Mesendoderm (in vitro differentiated cells): ENCODE measurements around the gene KCNB1.
"Not testable (repeated sequence)": the region's sequence is repeated elsewhere in the genome, so short reads cannot be mapped to it uniquely, and the experiment has no call there.

ENCODE experiments used
- DNase-seq: peaks from one replicate; pipeline ENCODE4 v3.0.0; 2013
- H2AK5ac ChIP-seq: 2 replicates; pipeline ENCODE4 v1.6.1; 2013; ENCODE audit warnings: low read length, inconsistent platforms
- H2BK120ac ChIP-seq: 2 replicates; pipeline ENCODE4 v1.6.1; 2013; ENCODE audit warnings: low read depth, mild to moderate bottlenecking, low read length, moderate library complexity, mixed read lengths
- H2BK15ac ChIP-seq: replicated peaks from 2 replicates; pipeline ENCODE4 v1.6.1; 2013; ENCODE audit warnings: low read depth, mild to moderate bottlenecking, moderate library complexity
- H2BK5ac ChIP-seq: 2 replicates; pipeline ENCODE4 v1.6.1; 2013; ENCODE audit warnings: low read length, inconsistent platforms
- H3K18ac ChIP-seq: 2 replicates; pipeline ENCODE4 v1.6.1; 2013; ENCODE audit warnings: mild to moderate bottlenecking, low read length, mixed read lengths
- H3K23ac ChIP-seq: one replicate; pipeline ENCODE4 v1.6.1; 2013; ENCODE audit warnings: low read length
- H3K27ac ChIP-seq: 2 replicates; pipeline ENCODE4 v1.5.1; 2013; ENCODE audit warnings: low read depth, mild to moderate bottlenecking, inconsistent platforms, low read length, moderate library complexity
- H3K27me3 ChIP-seq: 2 replicates; pipeline ENCODE4 v1.6.1; 2013; ENCODE audit warnings: low read length, control low read depth, mild to moderate bottlenecking, inconsistent platforms; ENCODE audit not compliant: insufficient read depth, poor library complexity
- H3K36me3 ChIP-seq: 2 replicates; pipeline ENCODE4 v1.6.1; 2013; ENCODE audit warnings: low read length, inconsistent platforms; ENCODE audit not compliant: control insufficient read depth, insufficient read depth
- H3K4ac ChIP-seq: one replicate; pipeline ENCODE4 v1.6.1; 2013; ENCODE audit warnings: low read depth, mild to moderate bottlenecking, low read length, moderate library complexity
- H3K4me1 ChIP-seq: 2 replicates; pipeline ENCODE4 v1.6.1; 2013; ENCODE audit warnings: low read depth, low read length, inconsistent platforms; ENCODE audit not compliant: control insufficient read depth
- H3K4me2 ChIP-seq: 2 replicates; pipeline ENCODE4 v1.6.1; 2013; ENCODE audit warnings: low read length
- H3K4me3 ChIP-seq: 2 replicates; pipeline ENCODE4 v1.5.1; 2013; ENCODE audit warnings: mild to moderate bottlenecking, low read length
- H3K56ac ChIP-seq: one replicate; pipeline ENCODE4 v1.6.1; 2013; ENCODE audit warnings: low read length
- H3K79me1 ChIP-seq: 2 replicates; pipeline ENCODE4 v1.6.1; 2013; ENCODE audit warnings: low read length, inconsistent platforms
- H3K79me2 ChIP-seq: 2 replicates; pipeline ENCODE4 v1.6.1; 2013; ENCODE audit warnings: mild to moderate bottlenecking, low read length; ENCODE audit not compliant: control insufficient read depth, insufficient read depth
- H3K9ac ChIP-seq: 2 replicates; pipeline ENCODE4 v1.6.1; 2013; ENCODE audit warnings: low read length, inconsistent platforms
- H4K5ac ChIP-seq: one replicate; pipeline ENCODE4 v1.6.1; 2013; ENCODE audit warnings: low read length
- H4K8ac ChIP-seq: one replicate; pipeline ENCODE4 v1.6.1; 2013; ENCODE audit warnings: low read depth, mild to moderate bottlenecking, control low read depth, low read length, moderate library complexity
- WGBS: extraction: QIAGEN DNeasy Blood & Tissue Kit; methylation state at CpG from one replicate; pipeline ENCODE4 v1.1.7; 2013; ENCODE audit warnings: low lambda C conversion rate, missing lambda C conversion rate; ENCODE audit not compliant: insufficient coverage; ENCODE audit errors: extremely low coverage; 5-methylcytosine and 5-hydroxymethylcytosine counted together

KCNB1 gene

DNA sequence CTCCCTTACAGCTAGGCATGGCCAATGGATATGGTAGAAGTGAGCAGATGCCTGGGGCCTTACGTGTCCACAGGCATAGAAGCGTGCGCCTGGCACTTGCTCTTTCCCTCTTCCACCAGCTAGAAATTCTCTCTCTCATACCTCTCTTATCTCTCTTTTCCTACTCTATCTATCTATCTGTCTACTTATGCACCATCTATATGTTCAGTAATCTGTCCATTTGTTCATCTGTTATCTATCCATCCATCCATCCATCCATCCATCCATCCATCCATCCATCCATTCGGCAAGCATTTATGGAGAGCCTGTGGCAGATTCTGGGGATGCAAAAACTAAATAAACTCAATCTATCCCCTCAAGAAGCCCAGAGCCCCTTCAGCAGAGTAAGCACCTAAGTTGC lies 70.2 kb downstream of the KCNB1 start:
- H4K5ac ChIP-seq: no peak overlapping the region
- no peak overlapping the region for H4K8ac ChIP-seq
- no peak overlapping the region for H3K4me3 ChIP-seq
- H3K4ac ChIP-seq: no peak overlapping the region
- H2AK5ac ChIP-seq: no peak overlapping the region
- no peaks in the 10 kb centered on the region for H3K27me3 ChIP-seq
- H2BK5ac ChIP-seq: no peak overlapping the region
- no peak overlapping the region for H3K56ac ChIP-seq
- H3K79me2 ChIP-seq: no peaks in the 10 kb centered on the region
- H3K23ac ChIP-seq: no peak overlapping the region
- H2BK120ac ChIP-seq: no peak overlapping the region
- no peaks in the 10 kb centered on the region for H3K79me1 ChIP-seq
- no peaks in the 10 kb centered on the region for H3K4me1 ChIP-seq
- no peak overlapping the region for H3K27ac ChIP-seq
- no peak overlapping the region for H3K18ac ChIP-seq
- WGBS: no CpG with 5 or more reads among the region's 4 CpGs
- no peak overlapping the region for H2BK15ac ChIP-seq
- H3K4me2 ChIP-seq: no peak overlapping the region
- DNase-seq: no peak
- H3K36me3 ChIP-seq: no peaks in the 10 kb centered on the region
- H3K9ac ChIP-seq: no peak overlapping the region

DNA sequence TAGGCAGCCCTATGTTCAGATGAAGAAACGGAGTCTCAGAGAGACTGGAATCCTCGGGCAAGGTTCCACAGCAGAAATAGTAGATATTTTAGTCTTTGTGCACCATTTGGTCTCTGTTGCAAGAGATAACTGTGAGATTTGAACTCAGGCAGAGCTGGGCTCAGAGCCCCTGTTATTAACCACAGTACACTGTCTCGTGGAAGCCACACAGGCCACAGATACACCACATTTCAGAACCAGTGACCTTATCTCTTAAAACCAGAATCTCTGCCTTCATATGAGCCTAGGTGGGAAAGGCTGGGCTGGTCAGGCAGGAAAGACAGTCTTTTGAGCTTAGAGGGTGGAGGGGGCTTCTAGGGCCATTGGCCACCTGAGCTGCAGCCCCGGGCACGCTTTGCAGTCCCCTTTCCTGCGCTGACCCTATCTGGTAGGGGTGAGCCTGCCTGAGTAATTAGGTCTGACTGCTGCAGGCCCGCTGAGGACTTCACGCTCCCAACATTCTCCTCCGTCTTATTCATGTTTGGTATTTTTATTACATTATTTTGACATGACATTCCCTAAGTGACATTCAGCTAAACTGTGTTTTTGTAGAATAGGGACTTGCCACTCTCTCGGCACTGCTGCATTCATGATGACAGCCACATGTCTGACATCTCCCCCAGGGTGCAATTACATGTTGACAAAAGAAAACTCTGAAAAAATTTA lies 71.1 kb downstream of the KCNB1 start:
- Histone ChIP-seq H3K27me3 (no peaks in the 10 kb centered on the region), H2BK120ac (no peak overlapping the region), H2AK5ac (no peak overlapping the region), H3K4me1 (no peaks in the 10 kb centered on the region), H3K79me1 (no peaks in the 10 kb centered on the region), H3K4me2 (no peak overlapping the region), H3K27ac (no peak overlapping the region), H3K9ac (no peak overlapping the region), H2BK5ac (no peak overlapping the region), H3K18ac (no peak overlapping the region), H3K23ac (no peak overlapping the region), H3K79me2 (no peaks in the 10 kb centered on the region), H2BK15ac (no peak overlapping the region), H3K36me3 (no peaks in the 10 kb centered on the region), H4K5ac (no peak overlapping the region), H3K4me3 (no peak overlapping the region), H4K8ac (no peak overlapping the region), H3K56ac (no peak overlapping the region), H3K4ac (no peak overlapping the region)
- WGBS: no CpG with 5 or more reads among the region's 10 CpGs
- no peak for DNase-seq

DNA sequence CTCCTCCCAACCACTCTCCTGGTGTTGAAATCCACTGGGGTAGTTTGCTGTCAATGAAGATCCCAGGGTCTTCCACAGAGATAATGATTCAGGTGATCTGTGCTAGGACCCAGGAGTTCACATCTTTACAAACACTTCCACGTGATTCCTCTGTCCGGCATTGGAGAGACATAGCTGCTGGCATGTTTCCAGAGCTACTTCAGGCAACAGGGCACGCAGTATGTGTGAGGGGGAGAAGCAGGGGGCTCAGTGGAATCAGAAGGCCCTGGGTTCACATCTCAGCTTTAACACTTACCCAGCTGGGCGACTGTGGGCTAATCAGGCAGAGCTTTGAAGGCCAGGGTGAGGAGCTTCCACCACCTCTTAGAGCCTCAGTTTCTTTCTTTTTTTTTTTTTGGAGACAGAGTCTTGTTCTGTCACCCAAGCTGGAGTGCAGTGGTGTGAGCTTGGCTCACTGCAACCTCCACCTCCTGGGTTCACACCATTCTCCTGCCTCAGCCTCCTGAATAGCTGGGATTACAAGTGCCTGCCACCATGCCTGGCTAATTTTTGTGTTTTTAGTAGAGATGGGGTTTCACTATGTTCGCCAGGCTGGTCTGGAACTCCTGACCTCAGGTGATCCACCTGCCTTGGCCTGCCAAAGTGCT lies 72.4 kb downstream of the KCNB1 start:
- H3K23ac ChIP-seq, H3K4me3 ChIP-seq, DNase-seq, H2AK5ac ChIP-seq, H3K4me2 ChIP-seq, H4K5ac ChIP-seq, H3K79me1 ChIP-seq, H2BK120ac ChIP-seq, H3K27me3 ChIP-seq, H3K9ac ChIP-seq, H3K18ac ChIP-seq, H3K4me1 ChIP-seq, H3K4ac ChIP-seq, H2BK15ac ChIP-seq, H3K36me3 ChIP-seq, H4K8ac ChIP-seq, H3K56ac ChIP-seq, H3K27ac ChIP-seq, H2BK5ac ChIP-seq, H3K79me2 ChIP-seq: not testable (repeated sequence)
- no CpG with 5 or more reads among the region's 5 CpGs for WGBS

DNA sequence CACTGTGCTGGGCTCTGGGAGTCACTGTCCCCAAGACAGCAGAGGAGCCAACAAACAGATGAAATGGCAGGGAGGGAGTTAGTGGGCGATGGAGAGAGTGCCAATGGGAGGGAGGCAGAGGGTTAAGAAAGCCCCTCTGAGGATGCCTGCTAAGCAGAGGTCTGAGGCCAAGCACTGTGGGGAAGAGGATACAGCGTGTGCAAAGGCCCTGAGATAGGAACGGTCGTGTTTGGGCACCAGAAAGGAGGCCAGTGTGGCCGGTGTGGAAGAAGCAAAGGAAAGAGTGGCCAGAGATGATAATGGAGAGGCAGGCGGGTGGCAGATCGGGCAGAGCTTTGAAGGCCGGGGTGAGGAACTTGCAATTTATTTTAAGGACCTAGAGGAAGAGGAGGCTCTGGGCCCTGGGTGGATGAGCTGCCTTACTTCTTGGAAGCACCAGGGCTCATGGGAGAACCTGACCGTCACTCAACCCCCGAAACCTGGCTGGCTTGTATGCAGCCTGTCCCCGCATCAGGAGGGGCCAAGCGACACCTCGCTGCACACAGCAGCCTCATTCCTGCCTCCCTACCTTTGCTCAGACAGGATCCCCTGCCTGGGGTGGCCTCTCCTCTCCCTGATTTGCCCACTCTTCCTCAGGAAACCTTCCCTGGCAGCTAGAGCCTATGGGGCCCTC lies 73.0 kb downstream of the KCNB1 start:
- no peak for DNase-seq

DNA sequence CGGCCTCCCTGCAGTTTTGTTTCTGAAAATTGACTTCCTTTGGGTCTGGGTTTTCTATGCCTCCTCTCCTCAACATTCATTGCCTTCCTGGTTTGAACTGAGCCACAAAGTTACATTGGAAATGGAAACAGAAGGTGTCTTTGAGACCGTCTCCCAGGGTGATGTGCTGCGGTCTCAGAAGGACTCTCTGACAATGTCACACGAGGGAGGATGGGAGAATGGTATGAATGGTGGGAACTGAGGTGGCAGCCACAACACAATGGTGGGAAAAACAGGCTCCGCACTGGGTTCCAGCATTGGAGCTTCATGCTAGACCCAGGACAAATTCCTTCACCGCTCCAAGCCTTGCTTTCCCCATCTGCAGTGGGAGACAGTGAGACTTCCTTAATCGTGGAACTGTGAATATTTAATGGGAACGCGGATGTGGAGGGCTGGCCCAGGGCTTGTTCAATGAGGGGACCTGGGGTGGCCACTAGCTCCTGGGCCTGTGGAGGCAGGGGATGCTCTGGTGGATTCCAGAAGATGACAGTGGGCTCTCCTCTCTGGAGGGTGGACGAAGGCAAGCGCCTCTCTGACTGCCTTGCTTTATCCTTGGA lies 73.9 kb downstream of the KCNB1 start:
- Histone ChIP-seq H3K36me3 (no peaks in the 10 kb centered on the region), H2BK5ac (no peak overlapping the region), H2AK5ac (no peak overlapping the region), H2BK120ac (no peak overlapping the region), H3K9ac (no peak overlapping the region), H3K79me2 (no peaks in the 10 kb centered on the region), H3K4me1 (no peaks in the 10 kb centered on the region), H2BK15ac (no peak overlapping the region), H4K8ac (no peak overlapping the region), H3K23ac (no peak overlapping the region), H3K4me2 (no peak overlapping the region), H3K79me1 (no peaks in the 10 kb centered on the region), H3K4me3 (no peak overlapping the region), H3K56ac (no peak overlapping the region), H3K18ac (no peak overlapping the region), H3K27ac (no peak overlapping the region), H3K4ac (no peak overlapping the region), H3K27me3 (no peaks in the 10 kb centered on the region), H4K5ac (no peak overlapping the region)
- no CpG with 5 or more reads among the region's 11 CpGs for WGBS
- no peak for DNase-seq

More for the DNA sequence above, 73.0 kb downstream of the KCNB1 start:
- Histone ChIP-seq H3K4me1 (no peaks in the 10 kb centered on the region), H2BK5ac (no peak overlapping the region), H4K8ac (no peak overlapping the region), H3K4ac (no peak overlapping the region), H4K5ac (no peak overlapping the region), H3K23ac (no peak overlapping the region), H2BK15ac (no peak overlapping the region), H3K27ac (no peak overlapping the region), H3K56ac (no peak overlapping the region), H3K27me3 (no peaks in the 10 kb centered on the region), H2AK5ac (no peak overlapping the region), H2BK120ac (no peak overlapping the region), H3K4me2 (no peak overlapping the region), H3K18ac (no peak overlapping the region), H3K79me1 (no peaks in the 10 kb centered on the region), H3K4me3 (no peak overlapping the region), H3K36me3 (no peaks in the 10 kb centered on the region), H3K9ac (no peak overlapping the region), H3K79me2 (no peaks in the 10 kb centered on the region)
- no CpG with 5 or more reads among the region's 13 CpGs for WGBS
